Left ventricle myocardium inferior (tissue), 1 donor: ENCODE measurements around the gene PCNX2. TPM values are rescaled to one million over a fixed set of nuclear protein-coding genes. Genes with fewer than 3 reads are reported as not detected.

Experiments
- DNase-seq: peaks from one replicate; pipeline ENCODE4 v3.0.0-alpha.2; 2020
- H3K27ac ChIP-seq: fragments of 200-600 bp; replicated peaks from 2 replicates; pipeline ENCODE4 v1.8.0; 2021
- H3K27me3 ChIP-seq: fragments of 200-600 bp; 2 replicates; pipeline ENCODE4 v1.8.0; 2021; ENCODE audit warnings: low read depth
- H3K36me3 ChIP-seq: fragments of 200-600 bp; 2 replicates; pipeline ENCODE4 v1.8.0; 2021
- H3K4me1 ChIP-seq: fragments of 200-600 bp; 2 replicates; pipeline ENCODE4 v1.8.0; 2021
- H3K4me3 ChIP-seq: fragments of 200-600 bp; 2 replicates; pipeline ENCODE4 v1.8.0; 2021; ENCODE audit warnings: mild to moderate bottlenecking, moderate library complexity
- H3K9me3 ChIP-seq: fragments of 200-600 bp; replicated peaks from 2 replicates; pipeline ENCODE4 v1.8.0; 2021
- intact Hi-C: fragments of 100-400 bp; cut with micrococcal nuclease; formaldehyde crosslinking; loops from one replicate; pipeline ENCODE4 v1.11.0; 2022
- total RNA-seq: library from RNA; stranded (reverse); fragmentation: NEBNext Ultra II Directional; extraction: Animal tissue kit (Norgen Biotek cat#: 25700); gene quantifications from one replicate; pipeline ENCODE4 v1.2.1, GENCODE V29; 2021
- TF ChIP-seq, protein P1 (sequence below): fragments of 200-600 bp; IDR thresholded peaks from 2 replicates; pipeline ENCODE4 v1.8.0; 2021; ENCODE audit warnings: antibody characterized with exemption, mild to moderate bottlenecking, borderline replicate concordance
- donor health status: DM: no; HTN: yes; CAD: no; lungs with severe emphysema.

The PCNX2 gene
- total RNA-seq, 1 donor from 2014 or later = 0.82 TPM

DNA sequence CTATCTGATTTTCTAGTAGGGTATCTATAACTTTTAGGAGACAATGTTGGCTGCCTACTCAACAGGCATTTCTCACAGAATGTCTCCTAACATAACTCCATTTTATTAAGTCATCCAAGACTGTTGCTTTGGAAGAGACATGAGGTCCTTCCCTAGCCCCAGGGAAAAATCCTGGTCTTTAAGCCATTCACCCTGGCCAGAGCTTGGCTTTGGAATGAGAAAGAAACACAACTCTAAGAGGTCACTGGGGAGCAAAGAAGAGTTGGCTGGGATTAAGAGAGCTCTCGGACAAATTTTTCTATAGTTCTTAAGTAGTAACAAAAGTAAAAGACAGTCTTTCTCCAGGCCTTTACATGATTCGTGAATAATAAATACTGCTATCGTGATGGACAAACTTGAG, 57.9 kb downstream of the PCNX2 start:
- Histone ChIP-seq H3K27ac (no peak overlapping the region), H3K36me3 (no peaks in the 10 kb centered on the region), H3K9me3 (no peaks in the 10 kb centered on the region), H3K4me3 (no peak overlapping the region), H3K27me3 (no peaks in the 10 kb centered on the region), H3K4me1 (peaks cover 15% of the 10 kb centered on the region)
- DNase-seq = no peak
- TF ChIP-seq, protein P1, sequence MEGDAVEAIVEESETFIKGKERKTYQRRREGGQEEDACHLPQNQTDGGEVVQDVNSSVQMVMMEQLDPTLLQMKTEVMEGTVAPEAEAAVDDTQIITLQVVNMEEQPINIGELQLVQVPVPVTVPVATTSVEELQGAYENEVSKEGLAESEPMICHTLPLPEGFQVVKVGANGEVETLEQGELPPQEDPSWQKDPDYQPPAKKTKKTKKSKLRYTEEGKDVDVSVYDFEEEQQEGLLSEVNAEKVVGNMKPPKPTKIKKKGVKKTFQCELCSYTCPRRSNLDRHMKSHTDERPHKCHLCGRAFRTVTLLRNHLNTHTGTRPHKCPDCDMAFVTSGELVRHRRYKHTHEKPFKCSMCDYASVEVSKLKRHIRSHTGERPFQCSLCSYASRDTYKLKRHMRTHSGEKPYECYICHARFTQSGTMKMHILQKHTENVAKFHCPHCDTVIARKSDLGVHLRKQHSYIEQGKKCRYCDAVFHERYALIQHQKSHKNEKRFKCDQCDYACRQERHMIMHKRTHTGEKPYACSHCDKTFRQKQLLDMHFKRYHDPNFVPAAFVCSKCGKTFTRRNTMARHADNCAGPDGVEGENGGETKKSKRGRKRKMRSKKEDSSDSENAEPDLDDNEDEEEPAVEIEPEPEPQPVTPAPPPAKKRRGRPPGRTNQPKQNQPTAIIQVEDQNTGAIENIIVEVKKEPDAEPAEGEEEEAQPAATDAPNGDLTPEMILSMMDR = no peak
- intact Hi-C loops = no loop called here

DNA sequence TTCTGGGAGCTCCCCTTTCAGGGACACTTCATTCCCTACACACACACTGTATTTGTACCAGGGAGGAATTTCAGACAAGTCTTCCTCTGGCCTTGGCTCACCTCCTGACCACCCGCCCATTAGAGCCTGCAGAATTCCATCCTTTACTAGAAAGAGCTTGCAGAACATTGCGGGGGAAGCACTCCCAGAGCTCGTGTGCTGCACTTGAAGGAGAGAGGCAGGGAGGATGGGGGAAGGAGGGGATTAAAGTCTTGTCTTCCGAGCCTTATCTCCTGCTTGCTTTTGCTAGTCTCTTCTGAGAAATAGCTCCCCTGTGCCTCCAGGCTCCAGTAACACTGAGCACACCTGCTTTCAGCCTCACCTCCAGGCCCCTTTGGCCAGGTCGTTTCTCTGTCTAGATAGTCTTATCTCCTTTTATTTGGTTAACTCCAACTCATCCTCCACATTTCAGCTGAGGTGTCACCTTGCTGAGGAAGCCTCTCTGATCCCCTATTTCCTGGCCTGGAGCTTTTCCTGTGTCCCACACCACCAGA, 62.0 kb downstream of the PCNX2 start:
- intact Hi-C loops = no loop called here
- no peak for DNase-seq
- Histone ChIP-seq H3K27ac (no peak overlapping the region), H3K4me3 (no peak overlapping the region), H3K36me3 (no peaks in the 10 kb centered on the region), H3K9me3 (no peaks in the 10 kb centered on the region), H3K4me1 (no peaks in the 10 kb centered on the region), H3K27me3 (no peaks in the 10 kb centered on the region)
- TF ChIP-seq, protein P1 = no peak

DNA sequence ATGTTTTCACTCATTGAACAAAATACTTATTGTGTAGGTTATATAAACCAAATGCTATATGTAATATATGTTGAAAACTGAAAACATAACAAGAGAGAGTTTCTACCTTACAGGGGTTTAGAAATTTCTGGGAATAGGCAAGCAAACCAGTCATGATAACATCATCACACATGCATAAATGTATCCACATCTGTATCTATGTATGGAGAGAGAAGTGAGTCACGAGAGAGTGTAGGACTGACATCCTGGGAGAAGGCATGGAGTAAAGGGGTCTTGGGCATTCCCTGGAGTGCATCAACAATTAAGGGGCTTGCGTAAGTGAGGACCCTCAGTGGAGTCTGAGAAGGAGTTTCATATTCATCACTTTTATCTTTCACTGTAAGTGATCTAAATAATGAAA, 65.5 kb downstream of the PCNX2 start:
- no peaks in the 10 kb centered on the region for H3K4me1 ChIP-seq
- no peaks in the 10 kb centered on the region for H3K36me3 ChIP-seq
- DNase-seq = no peak
- no peak overlapping the region for H3K27ac ChIP-seq
- no peaks in the 10 kb centered on the region for H3K27me3 ChIP-seq
- H3K4me3 ChIP-seq = no peak overlapping the region
- intact Hi-C loops = no loop called here
- TF ChIP-seq, protein P1 = no peak
- no peaks in the 10 kb centered on the region for H3K9me3 ChIP-seq

DNA sequence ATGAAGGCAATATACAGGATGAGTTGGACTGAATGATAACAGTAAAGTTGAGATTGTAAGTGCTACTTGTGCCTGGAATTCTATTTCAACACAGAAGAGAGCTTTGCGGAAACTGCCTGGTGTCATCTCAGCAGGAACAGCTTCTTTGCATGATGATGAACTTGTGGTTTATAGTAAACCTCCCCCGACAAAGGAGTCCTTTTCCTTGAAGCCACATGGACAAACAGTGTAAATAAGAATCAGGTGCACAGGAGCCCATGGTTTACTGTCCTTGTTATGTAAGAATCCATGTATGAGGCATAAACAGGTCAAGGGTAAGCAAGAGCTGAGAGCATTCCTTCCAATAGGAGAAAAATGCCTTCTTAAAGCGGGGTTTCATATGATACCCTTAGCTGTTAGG, 66.2 kb downstream of the PCNX2 start:
- TF ChIP-seq, protein P1 = no peak
- Histone ChIP-seq H3K4me3 (no peak overlapping the region), H3K36me3 (no peaks in the 10 kb centered on the region), H3K4me1 (no peaks in the 10 kb centered on the region), H3K27ac (no peak overlapping the region), H3K27me3 (no peaks in the 10 kb centered on the region), H3K9me3 (no peaks in the 10 kb centered on the region)
- intact Hi-C loops = no loop called here
- no peak for DNase-seq

DNA sequence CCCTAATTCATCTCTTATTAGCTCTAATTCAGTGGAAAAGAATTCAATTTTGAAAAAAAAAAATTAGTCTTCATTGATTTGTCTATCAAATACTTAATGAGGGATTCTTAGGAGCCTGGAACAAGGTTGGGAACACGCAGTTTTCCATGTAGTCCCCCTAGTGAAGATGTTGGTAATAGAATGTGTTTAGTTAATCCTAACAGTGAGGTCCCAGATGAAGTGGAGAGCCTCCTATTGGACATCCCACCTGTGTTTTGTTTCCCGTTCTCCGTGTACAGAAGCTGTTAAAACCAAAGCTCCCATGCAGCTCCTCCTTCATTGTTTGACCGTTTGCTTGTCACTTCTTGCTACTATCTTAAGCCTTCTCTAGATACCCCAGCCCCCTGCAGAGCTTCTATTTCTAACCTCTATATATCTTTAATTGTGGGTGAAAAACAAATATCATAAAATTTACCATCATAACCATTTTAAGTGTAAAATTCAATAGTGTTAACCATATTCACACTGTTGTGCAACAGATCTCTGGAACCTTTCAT, 67.5 kb downstream of the PCNX2 start:
- intact Hi-C loops = no loop called here
- Histone ChIP-seq H3K36me3 (no peaks in the 10 kb centered on the region), H3K27ac (no peak overlapping the region), H3K4me1 (no peaks in the 10 kb centered on the region), H3K27me3 (no peaks in the 10 kb centered on the region), H3K9me3 (no peaks in the 10 kb centered on the region), H3K4me3 (no peak overlapping the region)
- TF ChIP-seq, protein P1 = no peak
- no peak for DNase-seq
